Heart left ventricle (tissue), 16 donors: Measurements from ENCODE around the gene ZNF326. TPM values are rescaled to one million over a fixed set of nuclear protein-coding genes. Genes with fewer than 3 reads are reported as not detected.

Source experiments
- ATAC-seq, 4 donors: fragments of 200-7000 bp; cut with Tn5 transposase; one replicate each; pipeline ENCODE4 v1.9.1; 2020 to 2022; ENCODE audit warnings: moderate library complexity in 4 of 4, mild to moderate bottlenecking in 3 of 4, moderate number of reproducible peaks in 1 of 4
- DNase-seq, 5 donors: peaks; one replicate each; pipeline ENCODE4 v3.0.0-alpha.2; 2020
- H3K27ac ChIP-seq, 12 donors: fragments of 200-600 bp; sonication (generic) in 4 of 12; one replicate each; pipeline versions ENCODE4 v1.5.0 to v1.8.0; 2016 to 2022; ENCODE audit warnings: mild to moderate bottlenecking in 2 of 12
- H3K27me3 ChIP-seq, 9 donors: fragments of 200-600 bp; sonication (generic) in 2 of 9; one replicate each; pipeline versions ENCODE4 v1.5.1 to v1.8.0; 2016 to 2022; ENCODE audit warnings: mild to moderate bottlenecking in 3 of 9
- H3K36me3 ChIP-seq, 9 donors: fragments of 200-600 bp; sonication (generic) in 2 of 9; one replicate each; pipeline versions ENCODE4 v1.5.0 to v1.8.0; 2018 to 2022; ENCODE audit warnings: mild to moderate bottlenecking in 2 of 9
- H3K4me1 ChIP-seq, 12 donors: fragments of 200-600 bp; sonication (generic) in 4 of 12; one replicate each; pipeline versions ENCODE4 v1.5.0 to v1.8.0; 2016 to 2022; ENCODE audit warnings: mild to moderate bottlenecking in 3 of 12
- H3K4me3 ChIP-seq, 12 donors: fragments of 200-600 bp; sonication (generic) in 4 of 12; one replicate each; pipeline versions ENCODE4 v1.5.0 to v1.8.0; 2017 to 2022; ENCODE audit warnings: mild to moderate bottlenecking in 9 of 12, moderate library complexity in 4 of 12
- H3K9me3 ChIP-seq, 12 donors: fragments of 200-600 bp; sonication (generic) in 4 of 12; one replicate each; pipeline versions ENCODE4 v1.5.0 to v1.8.0; 2016 to 2022; ENCODE audit warnings: mild to moderate bottlenecking in 1 of 12
- CTCF ChIP-seq, 12 donors: fragments of 200-600 bp; sonication (generic) in 4 of 12; IDR thresholded peaks; one replicate each; pipeline versions ENCODE4 v1.5.0 to v1.8.0; 2018 to 2022; ENCODE audit warnings: antibody characterized with exemption in 12 of 12, mild to moderate bottlenecking in 5 of 12
- POLR2A ChIP-seq, 2 donors: fragments of 450-650 bp; IDR thresholded peaks; one replicate each; pipeline ENCODE4 v1.6.1; 2017; ENCODE audit warnings: antibody characterized with exemption in 2 of 2, mild to moderate bottlenecking in 2 of 2, moderate library complexity in 2 of 2
- WGBS, 4 donors: extraction: QIAGEN DNeasy Blood & Tissue Kit in 2 of 4; methylation state at CpG; one replicate each; pipeline versions ENCODE4 v1.1.5 to v1.1.7; 2013 to 2018; 5-methylcytosine and 5-hydroxymethylcytosine counted together
- intact Hi-C, 10 donors: fragments of 100-400 bp; cut with DNase I; formaldehyde crosslinking; loops; one replicate each; pipeline versions ENCODE4 v1.11.1 to v1.14.2; 2022
- polyA plus RNA-seq, 2 donors: library from polyadenylated mRNA; stranded (reverse); fragments of 200-250 nt; gene quantifications; one replicate each; pipeline ENCODE4 v1.2.3, GENCODE V29; 2013
- total RNA-seq, 9 donors: library from RNA; depleted of rRNA in 2 of 9; stranded (reverse); fragments of >200 nt in 2 of 9; fragmentation: NEBNext Ultra II Directional in 3 of 9; extraction: Animal tissue kit (Norgen Biotek cat#: 25700) in 3 of 9; gene quantifications; one replicate each; pipeline versions ENCODE4 v1.1.0 to v1.2.4, GENCODE V29; 2016 to 2023
- donor health status: ischemic (EF 13 %, LVEDD 7.1; RV severe dilation, severe dysfunction).
- donor health status: healthy with polysubstance abuse.
- donor health status: DM: no; HTN: yes; CAD: no.
- donor health status: DM: no; HTN: no; CAD: no.
- donor health status: ischemic (EF 25% LVEDD 6.9; RV normal size, moderate dysfunction).
- donor health status: ischemic (EF 25% LVEDD 5.7; RV mildly dilated, moderate dysfunction).
- donor health status: healthy.
- donor health status: DM: yes; HTN: yes; CAD: no.
- donor health status: ischemic (EF 35%, LVEDD 5.7; RV mildly dilated, moderate dysfunction).
- donor health status: nonischemic (EF 11% LVEDD 7.7; RV severe dilation, severe dysfunction).
- donor health status: DM: yes; HTN: yes; CAD: no.
- donor health status: PGD.
- donor health status: ischemic (EF 29% LVEDD 5.4; RV normal size, mild dysfunction).
- donor health status: nonischemic (EF 23%, LVEDD 6.1; RV moderate dilation, normal function).

Gene ZNF326
- total and polyA plus RNA-seq, 11 donors: 4.9 to 14.7 (median 10.9) TPM

- intact Hi-C loops: no loop called here
- TF ChIP-seq POLR2A (IDR thresholded peaks at IDR 0.05): no peak
- no peak for ATAC-seq
- whole genome bisulfite sequencing, 4 donors: 74 to 90% (median 89%) methylated on average over 4 of the region's 4 CpGs
- no peaks in the 10 kb centered on the region for H3K36me3 ChIP-seq
- no peak overlapping the region for H3K27ac ChIP-seq
- no peak for DNase-seq
- no peaks in the 10 kb centered on the region for H3K4me1 ChIP-seq
- H3K27me3 ChIP-seq: peaks cover 0 to 6% (median 0%) of the 10 kb centered on the region in 9 donors
- no peak overlapping the region for H3K4me3 ChIP-seq
- peaks cover 0 to 7% (median 0%) of the 10 kb centered on the region in 12 donors for H3K9me3 ChIP-seq
These were observed 79.7 kb downstream of the ZNF326 start for GRCh38 chr1:90074566-90074965.

- WGBS, 4 donors: 61 to 92% (median 79%) methylated on average over 1 of the region's 1 CpG
- no peaks in the 10 kb centered on the region for H3K4me1 ChIP-seq
- H3K27me3 ChIP-seq: peaks cover 0 to 6% (median 0%) of the 10 kb centered on the region in 9 donors
- H3K27ac ChIP-seq: no peak overlapping the region
- no peak for TF ChIP-seq POLR2A (IDR thresholded peaks at IDR 0.05)
- no peak for TF ChIP-seq CTCF (IDR thresholded peaks at IDR 0.05)
- intact Hi-C loops: no loop called here
- H3K9me3 ChIP-seq: peaks cover 0 to 7% (median 0%) of the 10 kb centered on the region in 12 donors
- no peak for ATAC-seq
- H3K36me3 ChIP-seq: no peaks in the 10 kb centered on the region
- H3K4me3 ChIP-seq: no peak overlapping the region
- DNase-seq: no peak
These were observed 80.1 kb downstream of the ZNF326 start for GRCh38 chr1:90074970-90075391.

- no peak for TF ChIP-seq CTCF (IDR thresholded peaks at IDR 0.05)
- TF ChIP-seq POLR2A (IDR thresholded peaks at IDR 0.05): no peak
- 87 to 90% (median 88%) methylated on average over 7 of the region's 7 CpGs for WGBS, 4 donors
- intact Hi-C loops: no loop called here
- Histone ChIP-seq H3K9me3 (no peaks in the 10 kb centered on the region), H3K4me1 (no peaks in the 10 kb centered on the region), H3K27me3 (peaks cover 0 to 18% (median 0%) of the 10 kb centered on the region in 9 donors), H3K27ac (no peak overlapping the region), H3K4me3 (no peak overlapping the region), H3K36me3 (no peaks in the 10 kb centered on the region)
- no peak for DNase-seq
- ATAC-seq: no peak
These were observed 89.1 kb downstream of the ZNF326 start for GRCh38 chr1:90083995-90084394.

Other genes starting within 250 kb of the ZNF326 start
- 10 to 100 TPM in 3 of 9 donors, 1 to 10 TPM in 6; 5.7 to 13.0 (median 8.0) TPM for gene LRRC8D, start 174.1 kb upstream of the ZNF326 start, total RNA-seq
- 10 to 100 TPM in 1 of 2 donors, 1 to 10 TPM in 1; 2.1 to 16.5 TPM for gene LRRC8D, start 174.1 kb upstream of the ZNF326 start, polyA plus RNA-seq